MM.1S (cell line): ENCODE data around the gene AMDHD1.

ENCODE experiments used
- CTCF ChIP-seq: fragments of 300-600 bp; sonication (generic); IDR thresholded peaks from 2 replicates; pipeline ENCODE4 v1.5.1; 2016; ENCODE audit warnings: antibody characterized with exemption, low read length, mixed read lengths
- EZH2phosphoT487 ChIP-seq: fragments of 300-600 bp; sonication (generic); IDR thresholded peaks from 2 replicates; pipeline ENCODE4 v1.6.1; 2018; ENCODE audit warnings: antibody characterized with exemption, low read length

- TF ChIP-seq CTCF (no peak), EZH2phosphoT487 (no peak)
These were observed 37.3 kb downstream of the AMDHD1 start for GRCh38 chr12:95980437-95980836.
